Activated CD4-positive, alpha-beta T cell treated with anti-CD3 and anti-CD28 coated beads, Interleukin-2, amount 50 U/mL, for 1 hour (primary cell): ENCODE results near the gene BMP5.

Experiments used
- DNase-seq: peaks from one replicate; pipeline ENCODE4 v3.0.0-alpha.2; 2020

Gene BMP5

GRCh38 chr6:55705451-55706440, 169.6 kb downstream of the BMP5 start:
- no peak for DNase-seq

GRCh38 chr6:55704421-55704820, 171.0 kb downstream of the BMP5 start:
- DNase-seq = no peak
